ENCODE measurements around the gene GSK3A.

The GSK3A gene

DNA sequence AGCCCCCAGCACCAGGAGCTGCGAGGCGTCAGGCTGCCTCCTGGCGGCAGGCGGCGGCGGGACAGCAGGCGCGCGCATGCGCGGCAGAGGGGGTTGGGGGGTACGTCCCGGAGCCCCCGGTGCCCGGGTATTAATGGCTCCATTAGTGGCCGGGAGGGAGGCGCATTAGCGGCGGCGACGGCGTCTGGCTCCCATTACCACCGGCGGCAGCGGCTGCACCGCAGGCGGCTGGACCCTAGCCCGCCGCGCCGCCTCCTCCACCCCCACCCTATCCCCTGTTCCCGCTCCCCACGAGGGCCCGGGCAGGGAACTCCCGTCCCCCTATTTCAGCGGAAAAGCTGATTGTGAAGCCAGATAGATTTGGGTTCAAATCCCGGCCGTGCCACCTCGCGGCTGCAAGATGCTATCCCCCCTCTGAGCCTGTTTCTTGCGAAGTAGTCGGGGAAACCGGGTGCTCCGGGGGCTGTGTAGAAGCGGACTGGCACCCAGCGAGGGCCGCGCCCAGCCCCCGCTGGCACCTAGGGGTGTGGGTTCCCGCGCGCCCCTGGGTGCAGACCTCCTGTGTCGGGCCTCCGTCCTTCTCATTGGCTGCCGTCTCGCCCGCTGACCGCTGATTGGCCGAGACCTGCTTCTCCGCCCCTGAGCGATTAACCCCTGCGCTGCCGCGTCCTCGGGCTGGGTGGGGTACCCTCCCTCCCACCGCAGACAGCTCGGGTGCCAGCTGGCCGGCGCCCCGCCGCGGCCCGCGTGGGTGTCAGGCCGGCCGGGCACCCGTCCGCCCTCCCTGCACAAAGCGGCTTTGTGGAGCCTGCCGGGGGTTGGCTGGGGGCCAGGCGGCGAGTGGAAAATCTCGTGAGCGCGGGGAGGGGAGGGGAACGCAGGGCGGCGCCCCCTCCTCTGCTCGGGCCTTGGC, 37.8 kb upstream of the GSK3A start:
- DNase-seq, result peak; percentile 92

GRCh38 chr19:42279155-42279901, 36.9 kb upstream of the GSK3A start:
- no peak for DNase-seq

GRCh38 chr19:42278452-42279154, 36.2 kb upstream of the GSK3A start:
- no peak for DNase-seq

- no peak for DNase-seq
Measured at GRCh38 chr19:42277821-42278451, 35.5 kb upstream of the GSK3A start.

DNA sequence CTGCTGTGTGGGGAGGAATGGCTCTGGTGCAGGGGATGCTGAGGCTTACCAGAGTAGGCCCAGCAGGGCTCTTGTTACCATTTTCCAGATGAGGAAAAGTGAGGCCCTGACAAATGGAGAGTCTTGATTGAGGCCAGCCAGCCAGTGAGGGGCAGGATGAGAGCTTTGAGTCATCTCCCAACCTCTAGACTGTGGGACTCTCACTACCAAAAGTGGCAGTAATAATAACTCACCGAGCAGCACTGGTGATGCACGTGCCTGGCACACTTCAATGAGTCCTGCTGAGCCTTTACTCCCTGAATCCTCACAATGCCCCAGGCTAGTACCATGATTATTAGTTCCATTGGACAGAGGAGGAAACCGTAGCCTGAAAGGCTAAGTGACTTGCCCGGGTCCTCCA, 34.4 kb upstream of the GSK3A start:
- peak; percentile 55 for DNase-seq

GRCh38 chr19:42276284-42276683, 33.9 kb upstream of the GSK3A start:
- no peak for DNase-seq

DNA sequence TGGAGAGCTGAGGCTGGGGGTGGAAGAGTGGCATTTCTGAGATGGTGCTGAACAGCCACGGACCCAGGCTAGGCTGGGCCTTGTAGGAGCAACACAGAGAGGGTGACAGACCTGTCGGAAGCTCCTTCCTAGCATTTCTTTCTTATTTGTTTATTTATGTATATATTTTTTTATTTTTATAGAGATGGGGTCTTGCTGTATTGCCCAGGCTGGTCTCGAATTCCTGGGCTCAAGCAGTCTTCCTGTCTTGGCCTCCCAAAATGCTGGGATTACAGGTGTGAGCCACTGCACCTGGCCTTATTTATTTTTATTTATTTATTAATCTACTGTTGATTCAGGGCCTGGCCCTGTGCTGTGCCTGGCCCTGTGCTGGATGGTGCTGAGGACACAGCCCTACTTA, 33.1 kb upstream of the GSK3A start:
- no peak for DNase-seq

DNA sequence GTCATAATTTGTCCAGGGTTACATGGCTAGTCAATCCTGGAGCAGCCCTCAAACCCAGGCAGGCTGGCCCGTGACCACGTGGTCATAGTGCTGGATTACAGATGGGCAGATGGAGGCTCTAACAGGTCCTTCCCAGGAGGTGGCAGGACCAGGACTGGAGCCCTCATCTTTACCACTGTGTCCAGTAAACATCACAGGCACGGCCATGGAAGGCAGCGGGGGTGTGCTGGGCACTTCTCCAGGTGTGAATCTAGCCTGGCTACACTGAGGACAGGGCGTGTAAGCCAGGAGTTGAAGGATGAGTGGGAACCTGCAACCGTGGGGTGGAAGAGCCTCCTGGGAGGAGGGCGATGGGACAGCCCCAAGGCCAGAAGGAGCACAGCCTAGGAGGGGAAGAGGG, 32.7 kb upstream of the GSK3A start:
- DNase-seq, result no peak

DNA sequence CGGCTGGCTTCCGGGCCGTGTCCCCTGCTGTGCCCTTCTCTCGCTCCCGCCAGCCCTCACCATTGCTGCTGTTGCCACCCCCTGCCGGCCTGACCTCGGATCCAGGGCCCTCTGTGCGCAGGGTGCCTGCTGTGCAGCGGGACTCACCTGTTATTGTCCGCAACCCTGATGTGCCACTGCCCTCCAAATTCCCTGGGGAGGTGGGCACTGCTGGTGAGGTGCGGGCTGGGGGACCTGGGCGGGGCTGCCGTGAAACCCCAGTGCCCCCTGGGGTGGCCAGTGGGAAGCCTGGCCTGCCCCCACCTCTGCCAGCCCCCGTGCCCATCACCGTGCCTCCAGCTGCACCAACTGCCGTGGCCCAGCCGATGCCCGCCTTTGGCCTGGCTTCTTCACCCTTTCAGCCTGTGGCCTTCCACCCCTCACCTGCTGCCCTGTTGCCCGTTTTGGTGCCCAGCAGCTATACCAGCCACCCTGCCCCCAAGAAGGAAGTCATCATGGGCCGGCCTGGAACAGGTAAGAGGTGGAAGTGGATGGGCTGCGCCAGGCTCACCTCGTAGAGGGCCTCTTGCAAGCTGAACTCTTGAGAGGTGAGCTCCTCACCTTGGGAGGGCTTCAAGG, 31.8 kb upstream of the GSK3A start:
- no peak for DNase-seq

DNA sequence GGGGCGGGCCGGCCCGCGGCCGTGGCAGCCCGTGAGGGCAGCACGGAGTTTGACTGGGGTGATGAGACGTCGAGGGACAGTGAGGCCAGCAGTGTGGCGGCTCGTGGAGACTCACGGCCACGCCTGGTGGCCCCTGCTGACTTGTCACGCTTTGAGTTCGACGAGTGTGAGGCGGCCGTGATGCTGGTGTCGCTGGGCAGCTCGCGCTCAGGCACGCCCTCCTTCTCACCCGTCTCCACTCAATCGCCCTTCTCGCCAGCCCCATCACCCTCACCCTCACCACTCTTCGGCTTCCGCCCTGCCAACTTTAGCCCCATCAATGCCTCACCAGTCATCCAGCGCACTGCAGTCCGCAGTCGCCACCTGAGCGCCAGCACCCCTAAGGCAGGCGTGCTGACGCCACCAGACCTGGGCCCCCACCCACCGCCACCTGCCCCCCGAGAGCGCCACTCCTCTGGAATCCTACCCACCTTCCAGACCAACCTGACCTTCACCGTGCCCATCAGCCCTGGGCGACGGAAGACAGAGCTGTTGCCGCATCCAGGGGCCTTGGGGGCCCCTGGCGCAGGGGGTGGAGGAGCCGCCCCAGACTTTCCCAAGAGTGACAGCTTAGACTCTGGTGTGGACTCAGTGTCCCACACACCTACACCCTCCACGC, 31.1 kb upstream of the GSK3A start:
- DNase-seq, result no peak

- no peak for DNase-seq
Measured at GRCh38 chr19:42272989-42273406, 30.6 kb upstream of the GSK3A start.

- no peak for DNase-seq
Measured at GRCh38 chr19:42272535-42272897, 30.1 kb upstream of the GSK3A start.

DNA sequence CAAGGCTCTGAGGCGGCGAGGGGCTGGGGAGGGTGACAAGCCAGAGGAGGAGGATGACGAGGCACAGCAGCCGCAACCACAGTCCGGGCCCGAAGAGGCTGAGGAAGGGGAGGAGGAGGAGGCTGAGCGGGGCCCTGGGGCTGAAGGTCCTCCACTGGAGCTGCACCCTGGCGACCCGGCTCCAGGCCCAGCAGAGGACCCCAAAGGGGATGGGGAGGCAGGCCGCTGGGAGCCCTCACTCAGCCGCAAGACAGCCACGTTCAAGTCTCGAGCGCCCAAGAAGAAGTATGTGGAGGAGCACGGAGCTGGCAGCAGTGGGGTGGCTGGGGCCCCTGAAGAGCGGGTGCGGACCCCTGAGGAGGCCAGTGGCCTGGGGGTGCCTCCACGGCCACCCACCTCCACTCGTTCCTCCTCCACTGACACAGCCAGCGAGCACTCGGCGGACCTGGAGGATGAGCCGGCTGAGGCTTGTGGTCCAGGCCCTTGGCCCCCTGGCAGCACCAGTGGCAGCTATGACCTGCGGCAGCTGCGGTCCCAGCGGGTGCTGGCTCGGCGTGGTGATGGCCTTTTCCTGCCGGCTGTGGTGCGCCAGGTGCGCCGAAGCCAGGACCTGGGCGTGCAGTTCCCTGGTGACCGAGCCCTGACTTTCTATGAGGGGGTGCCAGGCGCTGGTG, 29.6 kb upstream of the GSK3A start:
- DNase-seq, result no peak

GRCh38 chr19:42271045-42271419, 28.6 kb upstream of the GSK3A start:
- DNase-seq, result no peak

DNA sequence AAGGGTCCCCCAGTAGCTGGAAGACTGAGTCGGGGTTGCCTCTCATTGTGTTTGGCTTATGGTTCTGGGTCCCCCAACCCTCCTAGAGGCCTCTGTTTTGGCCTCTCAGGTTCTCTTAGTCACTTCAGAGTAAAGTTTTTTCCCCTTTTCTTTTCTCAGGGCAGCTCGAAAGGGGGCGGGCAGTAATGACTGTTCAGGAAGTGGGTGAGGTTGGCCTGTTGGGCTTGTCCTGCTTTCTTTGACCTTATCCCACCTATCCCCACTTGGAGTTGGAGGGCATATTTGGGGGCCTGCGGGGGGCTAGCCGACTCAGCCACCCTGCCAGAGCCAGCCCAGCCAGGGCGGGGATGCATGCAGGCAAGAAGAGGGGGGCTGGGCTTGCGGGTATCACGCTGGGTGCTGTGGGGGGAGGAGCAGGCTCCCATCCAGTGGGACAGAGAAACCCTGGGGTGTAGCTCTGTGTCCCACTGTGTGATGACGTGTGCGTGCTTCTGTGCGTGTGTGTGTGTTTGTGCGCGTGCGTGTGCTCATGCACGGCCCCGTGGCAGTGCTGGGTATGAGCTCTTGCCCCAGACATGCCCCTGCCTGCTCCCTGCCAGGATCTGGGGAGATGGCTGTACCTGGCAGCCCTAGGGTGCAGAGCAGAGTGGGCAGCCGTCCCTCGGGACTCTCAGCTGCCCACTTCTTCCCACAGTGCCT, 28.1 kb upstream of the GSK3A start:
- peak; percentile 79 for DNase-seq

- no peak for DNase-seq
Measured at GRCh38 chr19:42269478-42270345, 27.3 kb upstream of the GSK3A start.

- peak; percentile 99 for DNase-seq
Measured at GRCh38 chr19:42268704-42269477, 26.5 kb upstream of the GSK3A start, which contains the start of gene CIC. TSS of gene CIC (plus strand) at chr19:42269252. CDS start at chr19:42271784, 2,532 bp downstream.

DNA sequence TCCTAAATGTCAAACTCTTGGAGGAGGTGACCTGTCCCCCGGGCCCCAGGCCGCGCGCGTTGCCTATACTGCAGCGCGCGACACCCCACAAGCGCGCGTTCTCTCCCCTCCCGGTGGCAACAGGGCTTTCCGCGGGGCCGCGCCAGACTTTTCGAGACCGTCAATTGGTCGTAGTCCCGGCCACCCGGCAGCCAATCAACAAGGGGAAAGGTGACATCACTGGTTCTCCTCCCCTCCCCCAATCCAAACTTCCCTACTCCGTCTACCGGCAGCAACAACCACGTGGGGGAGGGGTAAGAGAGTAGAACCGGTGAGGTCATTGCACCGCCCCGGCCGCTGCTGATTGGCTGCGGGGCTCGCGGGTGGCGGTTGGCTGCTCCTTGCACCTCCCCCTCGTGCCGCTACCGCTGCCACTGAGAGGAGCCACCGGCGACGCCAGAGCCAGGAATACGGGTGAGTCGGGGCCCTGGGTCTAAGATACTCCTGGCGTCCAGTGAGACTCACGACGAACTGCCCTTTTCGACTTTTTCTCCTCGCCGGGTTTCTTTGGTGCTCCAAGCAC, 25.8 kb upstream of the GSK3A start:
- peak; percentile 98 for DNase-seq

All from activated CD4-positive, alpha-beta T cell treated with anti-CD3 and anti-CD28 coated beads for 48 hours (primary cell).